ENCODE measurements around the gene FRY.

Gene FRY

GRCh38 chr13:32007494-32007893 lies 24.1 kb upstream of the FRY start:
- no peak for DNase-seq (ENCODE audit: low spot score)
- no peak overlapping the region for H3K27ac ChIP-seq
- POLR2A ChIA-PET (ENCODE audit: low non-redundant PET): no interaction called here
- no peak for TF ChIP-seq CTCF (conservative IDR thresholded peaks at IDR 0.05; ENCODE audit: low read depth)
- CTCF ChIA-PET: no interaction called here

- no peak overlapping the region for H3K27ac ChIP-seq
- no peak for DNase-seq (ENCODE audit: low spot score)
- CTCF ChIA-PET: no interaction called here
- TF ChIP-seq CTCF (conservative IDR thresholded peaks at IDR 0.05; ENCODE audit: low read depth): no peak
- POLR2A ChIA-PET (ENCODE audit: low non-redundant PET): no interaction called here
These were observed 22.9 kb upstream of the FRY start for GRCh38 chr13:32008518-32009175.

- DNase-seq (ENCODE audit: low spot score): no peak
- TF ChIP-seq CTCF (conservative IDR thresholded peaks at IDR 0.05; ENCODE audit: low read depth): no peak
- ChIA-PET CTCF (no interaction called here), POLR2A (ENCODE audit: low non-redundant PET) (interaction anchor here (0.5 kb wide), 1 partner anchor 306 kb away, joined by 3 read pairs; no protein-coding TSS in a partner anchor)
- H3K27ac ChIP-seq: no peak overlapping the region
These were observed 22.2 kb upstream of the FRY start for GRCh38 chr13:32009362-32009761.

GRCh38 chr13:32010136-32010535 lies 21.4 kb upstream of the FRY start:
- no peak overlapping the region for H3K27ac ChIP-seq
- CTCF ChIA-PET: no interaction called here
- TF ChIP-seq CTCF (conservative IDR thresholded peaks at IDR 0.05; ENCODE audit: low read depth): no peak
- DNase-seq (ENCODE audit: low spot score): no peak
- POLR2A ChIA-PET (ENCODE audit: low non-redundant PET): no interaction called here

- no peak for TF ChIP-seq CTCF (conservative IDR thresholded peaks at IDR 0.05; ENCODE audit: low read depth)
- CTCF ChIA-PET: interaction anchor here (0.6 kb wide), 1 partner anchor 36 kb away, joined by 3 read pairs; no protein-coding TSS in a partner anchor
- POLR2A ChIA-PET (ENCODE audit: low non-redundant PET): no interaction called here
- DNase-seq (ENCODE audit: low spot score): no peak
- H3K27ac ChIP-seq: no peak overlapping the region
These were observed 19.6 kb upstream of the FRY start for GRCh38 chr13:32011971-32012370.

- no peak for TF ChIP-seq CTCF (conservative IDR thresholded peaks at IDR 0.05; ENCODE audit: low read depth)
- DNase-seq (ENCODE audit: low spot score): no peak
- ChIA-PET CTCF (no interaction called here), POLR2A (ENCODE audit: low non-redundant PET) (no interaction called here)
- H3K27ac ChIP-seq: no peak overlapping the region
These were observed 18.4 kb upstream of the FRY start for GRCh38 chr13:32013181-32013580.

Data from RWPE1 (cell line).